HEK293 (cell line): ENCODE measurements around the gene ARL11.

Source experiments
- CTCF ChIA-PET: fragments of 350-600 bp; formaldehyde crosslinking; extraction: SDS; loops from one replicate; lab custom pipeline; 2021; ENCODE audit warnings: antibody characterized with exemption; lab: Yijun Ruan, JAX
- POLR2A ChIA-PET: fragments of 300-600 bp; formaldehyde crosslinking; extraction: SDS; loops from one replicate; lab custom pipeline; 2020; ENCODE audit warnings: antibody characterized with exemption, inconsistent platforms; lab: Yijun Ruan, JAX
- H3K27ac ChIP-seq: fragments of 200-500 bp; sonication (Bioruptor generic); 2 replicates; pipeline ENCODE4 v1.5.1; 2014; ENCODE audit warnings: low read depth, low read length, control low read depth, inconsistent platforms; ENCODE audit errors: extremely low read depth
- H3K36me3 ChIP-seq, 2 experiments: fragments of 200-500 bp in 1 of 2; sonication (Bioruptor generic) in 1 of 2; 1 replicate in 1 of 2; 2 replicates in 1 of 2; pipeline ENCODE4 v1.5.1; 2014 to 2017; ENCODE audit warnings: inconsistent platforms in 2 of 2, low read length in 2 of 2; ENCODE audit not compliant: control insufficient read depth in 2 of 2, insufficient read depth in 1 of 2
- H3K4me1 ChIP-seq: fragments of 200-500 bp; sonication (Bioruptor generic); 2 replicates; pipeline ENCODE4 v1.5.1; 2014; ENCODE audit warnings: mild to moderate bottlenecking, low read length, inconsistent platforms; ENCODE audit not compliant: control insufficient read depth, insufficient read depth
- H3K4me3 ChIP-seq: 2 replicates; pipeline ENCODE4 v1.5.1; 2011; ENCODE audit warnings: low read depth, mild to moderate bottlenecking, control low read depth, low read length, moderate library complexity
- H3K9me3 ChIP-seq: fragments of 200-500 bp; sonication (Bioruptor generic); 2 replicates; pipeline ENCODE4 v1.5.1; 2014; ENCODE audit warnings: low read depth, low read length, inconsistent platforms; ENCODE audit not compliant: control insufficient read depth, insufficient read depth
- MEIS1 ChIP-seq: sonication (generic); formaldehyde crosslinking; IDR thresholded peaks from 2 replicates; pipeline ENCODE4 v1.8.1; 2022; ENCODE audit warnings: missing genetic modification reagents, mild to moderate bottlenecking, borderline replicate concordance
- PRDM2 ChIP-seq: fragments of 450-650 bp; formaldehyde crosslinking; IDR thresholded peaks from 2 replicates; pipeline ENCODE4 v1.5.1; 2016; ENCODE audit warnings: missing biosample characterization, missing genetic modification characterization, borderline replicate concordance
- SCRT2 ChIP-seq: fragments of 450-650 bp; formaldehyde crosslinking; IDR thresholded peaks from 2 replicates; pipeline ENCODE4 v1.5.1; 2016; ENCODE audit warnings: missing biosample characterization, missing genetic modification characterization
- ZBTB17 ChIP-seq: fragments of 450-650 bp; formaldehyde crosslinking; IDR thresholded peaks from 2 replicates; pipeline ENCODE4 v1.5.1; 2016; ENCODE audit warnings: missing biosample characterization, missing genetic modification characterization
- ZEB2 ChIP-seq: fragments of 450-650 bp; formaldehyde crosslinking; IDR thresholded peaks from 2 replicates; pipeline ENCODE4 v1.5.1; 2016; ENCODE audit warnings: missing biosample characterization, missing genetic modification characterization
- ZFP37 ChIP-seq: fragments of 450-650 bp; formaldehyde crosslinking; IDR thresholded peaks from 2 replicates; pipeline ENCODE4 v1.5.1; 2016; ENCODE audit warnings: missing biosample characterization, missing genetic modification characterization
- ZNF10 ChIP-seq: fragments of 450-650 bp; formaldehyde crosslinking; IDR thresholded peaks from 2 replicates; pipeline ENCODE4 v1.5.1; 2017; ENCODE audit warnings: missing biosample characterization, missing genetic modification characterization
- ZNF138 ChIP-seq: fragments of 450-650 bp; formaldehyde crosslinking; IDR thresholded peaks from 2 replicates; pipeline ENCODE4 v1.5.1; 2016; ENCODE audit warnings: missing biosample characterization, missing genetic modification characterization, borderline replicate concordance
- ZNF26 ChIP-seq: fragments of 450-650 bp; formaldehyde crosslinking; IDR thresholded peaks from 2 replicates; pipeline ENCODE4 v1.5.1; 2016; ENCODE audit warnings: missing biosample characterization, missing genetic modification characterization
- ZNF341 ChIP-seq: fragments of 450-650 bp; formaldehyde crosslinking; IDR thresholded peaks from 2 replicates; pipeline ENCODE4; 2016; ENCODE audit warnings: low read depth, missing biosample characterization, missing genetic modification characterization
- ZNF354C ChIP-seq: fragments of 450-650 bp; formaldehyde crosslinking; IDR thresholded peaks from 2 replicates; pipeline ENCODE4 v1.5.1; 2016; ENCODE audit warnings: missing biosample characterization, missing genetic modification characterization, low read depth, borderline replicate concordance
- ZNF426 ChIP-seq: fragments of 450-650 bp; formaldehyde crosslinking; IDR thresholded peaks from 2 replicates; pipeline ENCODE4 v1.5.1; 2017; ENCODE audit warnings: missing biosample characterization, missing genetic modification characterization, mild to moderate bottlenecking, inconsistent platforms, moderate library complexity
- TF ChIP-seq, protein P1 (sequence below): fragments of 450-650 bp; formaldehyde crosslinking; IDR thresholded peaks from 2 replicates; pipeline ENCODE4 v1.5.1; 2016; ENCODE audit warnings: missing biosample characterization, missing genetic modification characterization

ARL11 gene

DNA sequence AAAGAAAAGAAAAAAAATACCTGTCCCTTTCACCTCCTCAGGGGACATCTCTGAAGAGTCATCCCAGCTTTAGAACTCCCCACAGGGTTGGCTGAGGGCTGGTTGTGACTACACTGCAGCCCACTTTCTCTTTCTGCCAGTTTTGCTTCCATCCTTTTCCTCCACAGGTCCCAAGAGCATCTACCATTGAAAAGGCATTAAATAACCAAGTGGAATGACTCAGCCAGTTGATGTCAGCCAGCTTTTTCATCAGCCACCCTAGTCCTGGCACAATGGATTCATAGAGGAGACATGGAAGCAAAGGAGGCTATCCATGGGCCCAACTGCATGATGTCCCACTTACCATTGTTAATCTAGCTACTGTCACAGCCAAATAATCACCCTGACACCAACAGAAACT lies 33.7 kb upstream of the ARL11 start:
- POLR2A ChIA-PET = no interaction called here
- Histone ChIP-seq H3K36me3 (no peaks in the 10 kb centered on the region), H3K4me3 (no peak overlapping the region), H3K9me3 (no peaks in the 10 kb centered on the region), H3K4me1 (no peaks in the 10 kb centered on the region), H3K27ac (no peak overlapping the region)
- CTCF ChIA-PET = interaction anchor here (0.6 kb wide), 1 partner anchor 1319 kb away, joined by 6 read pairs; no protein-coding TSS in a partner anchor
- TF ChIP-seq SCRT2 (tag by site-specific recombination) (no peak), ZNF138 (no peak), ZNF354C (tag by site-specific recombination) (no peak), PRDM2 (tag by site-specific recombination) (no peak), ZFP37 (tag by site-specific recombination) (no peak), ZNF10 (tag by site-specific recombination) (no peak)
- TF ChIP-seq, protein P1, sequence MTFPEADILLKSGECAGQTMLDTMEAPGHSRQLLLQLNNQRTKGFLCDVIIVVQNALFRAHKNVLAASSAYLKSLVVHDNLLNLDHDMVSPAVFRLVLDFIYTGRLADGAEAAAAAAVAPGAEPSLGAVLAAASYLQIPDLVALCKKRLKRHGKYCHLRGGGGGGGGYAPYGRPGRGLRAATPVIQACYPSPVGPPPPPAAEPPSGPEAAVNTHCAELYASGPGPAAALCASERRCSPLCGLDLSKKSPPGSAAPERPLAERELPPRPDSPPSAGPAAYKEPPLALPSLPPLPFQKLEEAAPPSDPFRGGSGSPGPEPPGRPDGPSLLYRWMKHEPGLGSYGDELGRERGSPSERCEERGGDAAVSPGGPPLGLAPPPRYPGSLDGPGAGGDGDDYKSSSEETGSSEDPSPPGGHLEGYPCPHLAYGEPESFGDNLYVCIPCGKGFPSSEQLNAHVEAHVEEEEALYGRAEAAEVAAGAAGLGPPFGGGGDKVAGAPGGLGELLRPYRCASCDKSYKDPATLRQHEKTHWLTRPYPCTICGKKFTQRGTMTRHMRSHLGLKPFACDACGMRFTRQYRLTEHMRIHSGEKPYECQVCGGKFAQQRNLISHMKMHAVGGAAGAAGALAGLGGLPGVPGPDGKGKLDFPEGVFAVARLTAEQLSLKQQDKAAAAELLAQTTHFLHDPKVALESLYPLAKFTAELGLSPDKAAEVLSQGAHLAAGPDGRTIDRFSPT (tag by site-specific recombination) = no peak

GRCh38 chr13:49596221-49596620 lies 32.1 kb upstream of the ARL11 start:
- POLR2A ChIA-PET = no interaction called here
- CTCF ChIA-PET = no interaction called here

DNA sequence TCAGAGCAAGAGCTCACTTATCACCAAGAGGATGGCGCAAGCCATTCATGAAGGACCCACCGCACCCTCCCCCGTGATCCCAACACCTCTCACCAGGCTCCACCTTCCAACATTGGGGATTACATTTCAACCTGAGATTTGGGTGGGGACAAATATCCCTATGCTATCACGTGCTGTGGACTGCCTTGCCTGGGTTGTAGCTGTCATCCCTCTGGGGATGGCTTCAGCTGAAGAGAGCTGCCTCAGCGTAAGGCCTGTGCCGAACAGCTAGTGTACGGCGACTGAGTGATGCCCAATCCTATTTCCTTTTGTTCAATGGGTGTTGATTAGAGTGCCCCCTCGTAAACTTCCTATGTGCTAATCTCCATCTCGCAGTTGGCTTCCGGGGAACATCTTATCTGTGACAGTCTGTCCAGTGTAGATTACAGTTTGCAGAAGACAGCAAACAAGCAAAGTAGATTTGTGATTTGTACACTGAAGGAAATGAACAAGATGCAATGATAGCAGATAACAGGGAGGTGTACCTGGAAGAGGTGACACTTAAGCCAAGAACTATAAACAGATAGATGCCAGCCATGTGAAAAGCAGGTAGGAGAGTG lies 31.2 kb upstream of the ARL11 start:
- H3K4me3 ChIP-seq = no peak overlapping the region
- no peak overlapping the region for H3K27ac ChIP-seq
- ChIA-PET POLR2A (no interaction called here), CTCF (no interaction called here)
- no peak for TF ChIP-seq ZNF26 (tag by site-specific recombination)
- no peak for TF ChIP-seq ZEB2 (tag by site-specific recombination)
- no peak for TF ChIP-seq ZBTB17
- no peak for TF ChIP-seq ZNF426 (tag by site-specific recombination)
- no peak for TF ChIP-seq MEIS1
- TF ChIP-seq, all 188 proteins: peak for 0
- H3K36me3 ChIP-seq = no peaks in the 10 kb centered on the region
- H3K9me3 ChIP-seq = no peaks in the 10 kb centered on the region
- H3K4me1 ChIP-seq = no peaks in the 10 kb centered on the region

More at GRCh38 chr13:49596221-49596620, 32.1 kb upstream of the ARL11 start:
- no peak overlapping the region for H3K4me3 ChIP-seq
- H3K9me3 ChIP-seq = no peaks in the 10 kb centered on the region
- H3K4me1 ChIP-seq = no peaks in the 10 kb centered on the region
- no peak for TF ChIP-seq ZNF341 (tag by site-specific recombination)
- no peak overlapping the region for H3K27ac ChIP-seq
- H3K36me3 ChIP-seq = no peaks in the 10 kb centered on the region
